ENCODE data around the gene ALDH3B2.
"Not testable (repeated sequence)": the region's sequence is repeated elsewhere in the genome, so short reads cannot be mapped to it uniquely, and the experiment has no call there.

The ALDH3B2 gene, protein sequence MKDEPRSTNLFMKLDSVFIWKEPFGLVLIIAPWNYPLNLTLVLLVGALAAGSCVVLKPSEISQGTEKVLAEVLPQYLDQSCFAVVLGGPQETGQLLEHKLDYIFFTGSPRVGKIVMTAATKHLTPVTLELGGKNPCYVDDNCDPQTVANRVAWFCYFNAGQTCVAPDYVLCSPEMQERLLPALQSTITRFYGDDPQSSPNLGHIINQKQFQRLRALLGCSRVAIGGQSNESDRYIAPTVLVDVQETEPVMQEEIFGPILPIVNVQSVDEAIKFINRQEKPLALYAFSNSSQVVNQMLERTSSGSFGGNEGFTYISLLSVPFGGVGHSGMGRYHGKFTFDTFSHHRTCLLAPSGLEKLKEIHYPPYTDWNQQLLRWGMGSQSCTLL

DNA sequence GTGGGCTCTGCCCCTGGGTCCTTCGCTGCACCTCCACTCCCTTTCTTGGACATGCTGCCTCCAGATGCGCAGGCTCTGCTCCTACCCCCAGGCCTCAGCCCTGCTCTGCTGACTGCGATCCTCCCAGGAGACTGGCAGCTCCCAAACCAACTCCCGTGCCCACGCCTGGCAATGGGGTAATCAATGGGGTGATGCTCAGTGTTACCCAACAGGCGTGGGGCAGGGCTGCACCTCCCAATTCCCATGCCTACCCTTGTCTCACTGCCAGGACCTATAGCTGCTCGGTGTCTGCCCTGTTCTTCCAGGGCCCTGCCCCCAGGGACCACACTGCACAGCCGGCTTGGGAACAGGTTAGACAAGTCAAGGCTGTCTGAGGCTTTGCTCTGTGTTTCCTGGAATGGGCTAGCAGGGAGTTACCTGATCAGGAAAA is at the start of gene ALDH3B2:
Gene ALDH3B2, minus strand, starts transcription at position 182 of the 430 bp plus-strand sequence. CDS start 7,688 bp downstream, outside the sequence.
- no peak for DNase-seq (ENCODE audit: low spot score)

GRCh38 chr11:67723036-67723435 is 48.6 kb upstream of the ALDH3B2 start:
- not testable (repeated sequence) for DNase-seq (ENCODE audit: low spot score)

GRCh38 chr11:67716226-67716625 is 41.8 kb upstream of the ALDH3B2 start:
- not testable (repeated sequence) for DNase-seq (ENCODE audit: low spot score)

GRCh38 chr11:67715801-67716200 is 41.4 kb upstream of the ALDH3B2 start:
- not testable (repeated sequence) for DNase-seq (ENCODE audit: low spot score)

- not testable (repeated sequence) for DNase-seq (ENCODE audit: low spot score)
These were observed 39.6 kb upstream of the ALDH3B2 start for GRCh38 chr11:67713892-67714509.

DNA sequence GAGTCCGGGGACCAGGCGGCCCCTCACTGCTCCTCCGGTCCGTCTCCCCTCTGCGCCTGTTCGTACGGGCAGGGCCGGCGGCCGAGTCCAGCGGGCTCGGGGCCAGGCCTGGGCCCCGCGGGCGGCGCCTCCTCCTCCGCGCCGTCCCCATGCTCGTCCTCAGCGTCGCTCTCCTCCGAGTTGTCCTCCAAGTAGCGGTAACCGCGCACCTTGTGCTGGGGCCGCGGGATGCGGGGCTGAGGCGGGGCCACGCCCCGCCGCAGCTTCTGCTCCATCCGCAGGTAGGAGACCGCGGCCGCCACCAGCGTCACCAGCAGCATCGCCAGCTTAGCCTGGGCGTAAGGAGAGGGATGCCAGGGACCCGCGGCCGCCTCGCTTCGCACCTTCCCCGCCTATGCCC is 37.3 kb upstream of the ALDH3B2 start:
- DNase-seq (ENCODE audit: low spot score) = not testable (repeated sequence)

DNA sequence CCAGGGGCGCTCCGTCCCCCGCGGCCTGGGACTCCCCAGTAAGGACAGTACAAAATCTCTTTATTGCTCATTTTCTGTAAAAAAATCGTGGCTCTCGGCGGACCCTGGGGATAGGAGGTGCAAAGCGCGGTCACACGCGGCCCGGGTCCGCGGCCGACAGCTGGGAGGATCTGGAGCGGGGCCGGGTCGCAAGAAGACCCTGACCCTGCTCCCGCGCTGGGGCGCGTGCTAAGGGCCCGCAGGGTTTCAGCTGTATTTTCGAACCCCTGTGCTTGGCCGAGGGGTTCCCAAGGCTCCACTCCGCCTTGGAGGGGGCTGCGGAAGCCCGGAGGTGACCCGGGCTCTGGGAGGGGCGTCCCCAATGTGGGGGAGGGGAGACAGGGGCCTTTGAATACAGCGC is 36.8 kb upstream of the ALDH3B2 start:
- DNase-seq (ENCODE audit: low spot score) = not testable (repeated sequence)

GRCh38 chr11:67709806-67710205 is 35.4 kb upstream of the ALDH3B2 start:
- not testable (repeated sequence) for DNase-seq (ENCODE audit: low spot score)

GRCh38 chr11:67705264-67705663 is 30.8 kb upstream of the ALDH3B2 start:
- DNase-seq (ENCODE audit: low spot score) = no peak

- no peak for DNase-seq (ENCODE audit: low spot score)
These were observed 30.1 kb upstream of the ALDH3B2 start for GRCh38 chr11:67704524-67704923.

- DNase-seq (ENCODE audit: low spot score) = not testable (repeated sequence)
These were observed 29.3 kb upstream of the ALDH3B2 start for GRCh38 chr11:67703709-67704108.

DNA sequence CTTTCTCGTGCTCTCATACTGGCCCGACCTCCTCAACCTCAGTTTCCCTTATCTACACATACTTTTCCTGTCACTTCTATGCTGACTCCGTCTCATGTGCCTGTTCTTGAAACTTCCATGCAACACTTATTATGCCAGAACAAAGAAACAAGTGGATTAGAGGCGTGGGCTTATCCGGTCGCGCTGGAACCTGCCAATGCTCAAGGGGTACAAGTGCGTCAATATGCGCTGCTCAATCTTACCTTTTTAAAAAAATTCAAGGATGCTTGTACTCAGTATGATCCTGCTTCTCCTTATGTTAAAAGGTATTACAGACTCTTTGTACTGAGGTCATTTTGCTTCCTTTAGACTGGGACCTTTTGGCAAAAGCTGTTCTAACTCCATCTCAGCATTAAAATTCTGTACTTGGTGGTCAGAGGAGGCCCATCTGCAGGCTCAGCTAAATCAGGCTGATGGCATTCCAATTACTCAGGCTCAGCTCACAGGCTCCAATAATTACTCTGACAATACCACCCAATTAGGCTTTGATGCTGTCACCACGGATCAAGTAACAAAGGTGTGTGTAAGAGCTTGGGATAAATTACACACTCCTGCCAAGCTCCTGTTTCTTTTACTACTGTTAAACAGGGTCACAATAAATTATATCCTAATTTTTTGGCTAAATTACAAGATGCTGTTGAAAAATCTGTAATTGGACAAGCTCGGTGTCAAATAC is 26.3 kb upstream of the ALDH3B2 start:
- no peak for DNase-seq (ENCODE audit: low spot score)

GRCh38 chr11:67700141-67700540 is 25.7 kb upstream of the ALDH3B2 start:
- DNase-seq (ENCODE audit: low spot score) = no peak

GRCh38 chr11:67699521-67699920 is 25.1 kb upstream of the ALDH3B2 start:
- no peak for DNase-seq (ENCODE audit: low spot score)

DNA sequence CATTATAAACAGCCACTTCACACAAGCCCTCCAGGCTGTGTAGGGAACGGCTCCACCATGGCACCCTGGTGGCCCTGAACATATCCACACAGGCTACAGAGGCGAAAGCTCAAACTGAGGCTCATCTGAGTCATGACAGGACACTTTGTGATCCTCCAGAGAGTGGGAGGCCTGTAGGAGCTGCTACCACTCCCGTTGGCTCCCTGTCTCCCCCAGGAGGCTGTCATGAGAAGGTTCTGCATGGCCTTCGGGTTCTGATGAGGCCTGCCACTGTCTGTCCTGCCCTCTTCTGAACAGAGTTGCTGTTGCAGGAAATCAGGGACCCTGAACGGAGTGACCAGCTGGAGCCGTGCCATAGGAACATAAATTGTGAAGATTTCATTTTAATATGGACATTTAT is 23.8 kb upstream of the ALDH3B2 start:
- no peak for DNase-seq (ENCODE audit: low spot score)

GRCh38 chr11:67697846-67698245 is 23.4 kb upstream of the ALDH3B2 start:
- no peak for DNase-seq (ENCODE audit: low spot score)

DNA sequence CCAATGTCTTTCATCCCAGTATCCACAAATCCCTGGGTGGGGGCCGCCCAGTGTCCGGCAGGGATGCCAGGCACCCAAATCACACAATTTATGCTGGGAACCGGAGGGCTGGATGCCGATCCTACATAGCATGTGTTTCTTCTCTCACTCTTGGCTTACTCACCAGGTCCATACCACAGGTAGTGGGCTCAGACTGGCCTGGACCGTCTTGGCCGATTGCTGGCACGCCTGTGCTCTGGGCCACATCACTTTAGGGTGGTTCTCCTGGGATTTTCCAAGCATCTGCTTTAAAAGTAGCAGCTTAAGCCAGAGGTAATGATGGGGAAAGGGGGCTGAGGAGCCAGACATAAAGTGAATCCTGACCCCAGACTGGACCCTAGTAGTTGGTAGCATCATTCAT is 22.6 kb upstream of the ALDH3B2 start:
- DNase-seq (ENCODE audit: low spot score) = no peak

DNA sequence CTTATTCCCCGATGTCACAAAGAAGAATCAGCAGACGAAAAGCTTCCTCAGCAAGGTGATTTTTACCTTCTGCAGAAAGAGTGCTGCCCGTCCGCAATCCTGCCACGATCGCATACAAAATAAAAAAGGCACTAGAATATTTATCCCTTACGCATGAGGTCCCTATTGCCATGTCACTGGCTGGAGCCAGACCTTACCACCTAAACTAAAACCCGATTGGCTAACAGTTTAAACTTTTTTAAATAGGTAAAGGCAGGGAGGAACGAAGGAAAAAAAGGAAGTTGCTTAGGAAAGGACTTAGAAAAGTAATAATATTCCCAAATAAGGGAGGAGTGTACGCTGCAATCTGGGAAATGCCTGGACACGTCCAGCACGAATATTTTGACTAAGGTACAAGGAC is 21.2 kb upstream of the ALDH3B2 start:
- DNase-seq (ENCODE audit: low spot score) = no peak

DNA sequence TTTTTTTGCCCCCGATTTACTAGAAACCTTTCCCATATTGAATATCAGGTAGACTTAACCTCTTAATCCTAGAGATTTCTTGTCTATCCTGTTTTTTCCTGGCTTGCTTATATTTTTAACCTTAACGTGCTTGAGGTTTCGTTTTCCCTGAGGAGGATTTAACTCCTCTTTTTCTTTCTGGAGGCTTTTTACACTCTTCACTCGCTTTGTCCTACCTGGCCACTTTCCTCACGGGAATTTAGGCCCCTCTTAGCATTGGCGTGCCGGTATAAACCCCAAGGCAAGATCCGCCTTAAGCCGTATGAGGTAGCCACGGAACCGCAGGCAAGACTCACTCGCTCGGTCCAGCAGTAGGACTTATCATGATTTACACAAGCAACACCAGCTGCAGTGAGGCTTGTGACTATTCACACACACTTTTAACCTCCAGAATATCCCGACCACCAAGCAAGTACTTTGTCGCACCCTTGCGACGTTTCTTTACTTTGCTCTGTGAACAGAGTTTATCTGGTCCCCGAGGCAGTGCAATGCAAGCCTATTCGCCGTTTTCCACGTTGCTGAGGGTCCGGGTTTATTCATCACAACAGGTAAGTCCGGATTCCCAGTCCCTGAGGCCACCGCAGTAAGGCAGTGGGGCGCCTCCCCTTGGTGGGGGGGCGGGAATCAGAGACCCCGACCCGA is 20.6 kb upstream of the ALDH3B2 start:
- no peak for DNase-seq (ENCODE audit: low spot score)

GRCh38 chr11:67691149-67691548 is 16.7 kb upstream of the ALDH3B2 start:
- DNase-seq (ENCODE audit: low spot score) = no peak

DNA sequence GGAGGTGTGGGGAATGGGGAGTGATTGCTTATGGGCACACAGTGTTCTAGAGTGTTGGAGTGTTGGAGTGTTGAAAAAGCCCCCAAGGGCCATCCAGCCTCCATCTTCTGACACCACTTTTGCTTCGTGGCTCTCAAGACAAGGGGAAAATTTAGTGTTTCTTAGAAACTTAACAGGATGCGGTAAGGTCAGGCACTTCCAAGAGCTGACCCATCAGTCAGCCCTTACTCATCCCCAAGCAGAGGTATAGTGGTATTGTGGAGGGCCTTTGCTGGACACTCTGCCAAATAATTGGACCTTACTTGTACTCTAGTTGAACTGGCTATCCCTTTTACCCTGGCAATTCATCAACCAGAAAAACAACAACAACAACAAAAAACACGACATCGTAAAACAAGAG is 14.8 kb upstream of the ALDH3B2 start:
- DNase-seq (ENCODE audit: low spot score) = no peak

GRCh38 chr11:67687986-67688385 is 13.6 kb upstream of the ALDH3B2 start:
- DNase-seq (ENCODE audit: low spot score) = no peak

Measured in LoVo (cell line).